Umbilical cord (tissue), 2 donors: ENCODE measurements around the gene ELAVL3. TPM values are rescaled to one million over a fixed set of nuclear protein-coding genes. Genes with fewer than 3 reads are reported as not detected.
"Not testable (repeated sequence)": the region's sequence is repeated elsewhere in the genome, so short reads cannot be mapped to it uniquely, and the experiment has no call there.

Experiments
- DNase-seq: peaks from one replicate; pipeline ENCODE4 v3.0.0-alpha.2; 2015; ENCODE audit warnings: low spot score
- total RNA-seq: library from RNA; depleted of rRNA; stranded (reverse); fragments of >200 nt; gene quantifications from one replicate; pipeline ENCODE4 v1.2.3, GENCODE V29; 2014; ENCODE audit warnings: low replicate concordance; ENCODE audit not compliant: insufficient read depth

The ELAVL3 gene
- total RNA-seq, 1 donor from 2014 or later, result 1.2 TPM

GRCh38 chr19:11435833-11436313 lies 45.0 kb downstream of the ELAVL3 start:
- DNase-seq, result no peak

DNA sequence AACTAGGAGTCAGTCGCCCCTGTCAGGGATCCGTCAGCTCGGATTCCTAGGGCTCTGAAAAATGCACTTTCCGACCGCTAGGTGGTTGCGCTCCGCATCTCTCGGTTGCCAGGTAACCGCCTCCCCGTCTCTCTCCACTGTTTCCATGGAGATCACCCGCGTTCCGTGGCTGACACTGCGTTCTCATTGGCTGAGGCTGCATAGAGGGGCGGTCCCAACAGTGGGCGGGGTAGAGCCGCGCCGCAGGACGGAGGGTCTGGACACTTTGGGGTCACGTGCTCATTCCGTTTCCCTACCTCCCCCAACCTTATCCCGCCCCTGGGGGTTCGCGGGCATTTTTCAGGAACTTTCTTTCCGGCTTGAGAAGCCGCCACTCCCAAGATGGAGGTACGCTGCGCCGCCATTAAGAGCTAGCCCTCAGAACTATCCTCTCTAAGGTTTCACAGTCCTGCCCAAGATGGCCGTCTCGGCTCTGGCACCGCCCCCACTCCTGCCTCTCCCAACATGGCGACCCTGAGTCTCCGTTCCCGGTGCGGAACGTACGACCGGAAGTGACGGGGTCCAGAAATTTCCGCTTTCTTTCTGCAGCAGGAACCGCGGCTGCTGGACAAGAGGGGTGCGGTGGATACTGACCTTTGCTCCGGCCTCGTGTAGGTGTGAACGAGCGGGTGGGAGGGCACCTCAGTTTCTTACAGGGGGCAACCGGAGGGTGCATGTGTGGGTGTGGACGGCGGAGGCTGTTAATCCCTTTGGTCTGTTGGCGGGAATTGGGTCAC lies 45.6 kb downstream of the ELAVL3 start, which contains the start of the genes ODAD3 and PRKCSH:
Gene ODAD3, minus strand, starts transcription at position 65 of the 776 bp plus-strand sequence. CDS start 105 bp downstream, outside the sequence.
Gene PRKCSH, plus strand, starts transcription at position 579 of the 776 bp plus-strand sequence. CDS start 483 bp downstream, outside the sequence.
- DNase-seq, result peak; percentile 100

DNA sequence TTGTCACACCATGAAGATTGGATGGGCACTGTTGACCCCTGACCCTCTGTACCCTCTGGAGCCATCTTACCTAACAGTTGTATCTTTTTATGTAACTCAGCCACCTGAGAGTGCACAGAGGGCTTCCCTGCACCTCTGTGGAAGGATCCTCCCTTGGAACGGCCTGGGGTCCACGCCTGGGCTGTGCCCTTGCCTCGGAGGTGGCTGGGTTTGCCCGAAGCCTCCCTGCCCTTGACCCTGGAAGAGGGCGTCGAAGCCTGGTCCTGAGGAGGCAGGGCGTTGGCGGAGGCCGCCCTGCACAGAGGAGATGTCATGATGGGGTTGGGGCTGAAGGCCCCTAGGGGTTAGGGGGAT lies 46.2 kb downstream of the ELAVL3 start:
- no peak for DNase-seq

DNA sequence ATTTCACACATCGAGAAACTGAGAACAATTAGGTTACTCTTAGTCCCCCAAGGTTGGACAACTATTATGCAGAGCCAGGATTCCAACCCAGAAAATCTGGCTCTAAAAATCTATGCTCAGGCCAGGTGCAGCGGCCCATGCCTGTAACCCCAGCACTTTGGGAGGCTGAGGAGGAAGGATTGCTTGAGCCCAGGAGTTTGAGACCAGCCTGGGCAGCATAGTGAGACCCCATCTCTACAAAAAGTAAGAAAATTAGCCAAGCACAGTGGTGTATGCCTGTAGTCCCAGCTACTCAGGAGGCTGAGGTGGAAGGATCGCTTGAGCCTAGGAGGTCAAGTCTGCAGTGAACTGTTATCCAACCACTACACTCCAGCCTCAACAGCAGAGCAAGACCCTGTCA lies 47.3 kb downstream of the ELAVL3 start:
- DNase-seq, result not testable (repeated sequence)

DNA sequence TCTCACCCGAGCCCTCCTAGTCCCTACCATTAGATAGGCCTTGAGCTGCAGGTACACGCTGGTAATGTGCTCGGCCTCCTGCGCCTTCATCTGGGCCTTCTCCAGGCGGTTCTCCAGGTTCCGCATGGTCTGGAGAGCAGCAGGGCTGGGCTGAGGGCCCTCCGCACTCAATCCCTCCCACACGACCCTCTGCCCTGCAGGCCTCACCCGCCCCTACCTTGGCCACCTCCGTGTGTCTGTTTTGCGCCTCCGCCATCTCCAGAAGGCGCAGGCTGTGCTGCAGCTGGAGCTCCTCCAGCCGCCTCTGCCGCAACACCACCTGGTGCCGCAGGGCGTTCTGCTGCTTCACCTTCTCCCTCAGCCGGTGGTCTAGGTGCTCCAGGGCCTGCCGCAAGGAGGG lies 54.2 kb downstream of the ELAVL3 start:
- DNase-seq, result no peak

GRCh38 chr19:11425719-11426457 lies 55.0 kb downstream of the ELAVL3 start:
- DNase-seq, result no peak

DNA sequence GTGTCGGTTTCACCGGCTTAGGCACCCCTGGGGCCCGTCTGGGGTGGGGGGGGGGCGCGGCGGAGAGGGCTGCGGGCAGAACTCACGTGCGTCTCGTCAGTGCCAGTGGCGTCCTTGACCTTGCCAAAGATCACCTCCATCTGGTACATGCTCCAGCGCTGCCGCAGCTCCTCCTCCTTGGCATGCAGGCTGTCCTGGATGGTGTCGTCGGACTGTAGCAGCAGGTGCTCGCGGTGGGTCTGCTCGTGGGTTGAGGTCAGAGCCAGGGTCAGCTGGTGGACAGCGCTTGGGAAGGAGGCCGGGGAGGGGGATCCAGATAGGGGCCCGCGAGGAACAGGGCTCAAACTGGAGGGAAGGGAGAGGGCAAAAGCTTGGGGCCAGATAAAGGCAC lies 57.1 kb downstream of the ELAVL3 start:
- no peak for DNase-seq

GRCh38 chr19:11423164-11423790 lies 57.6 kb downstream of the ELAVL3 start:
- no peak for DNase-seq

- DNase-seq, result peak; percentile 83
These were observed 58.4 kb downstream of the ELAVL3 start for GRCh38 chr19:11422163-11423065.

GRCh38 chr19:11421371-11422098 lies 59.3 kb downstream of the ELAVL3 start:
- peak; percentile 47 for DNase-seq

GRCh38 chr19:11420429-11421370 lies 60.1 kb downstream of the ELAVL3 start:
- peak; percentile 84 for DNase-seq

DNA sequence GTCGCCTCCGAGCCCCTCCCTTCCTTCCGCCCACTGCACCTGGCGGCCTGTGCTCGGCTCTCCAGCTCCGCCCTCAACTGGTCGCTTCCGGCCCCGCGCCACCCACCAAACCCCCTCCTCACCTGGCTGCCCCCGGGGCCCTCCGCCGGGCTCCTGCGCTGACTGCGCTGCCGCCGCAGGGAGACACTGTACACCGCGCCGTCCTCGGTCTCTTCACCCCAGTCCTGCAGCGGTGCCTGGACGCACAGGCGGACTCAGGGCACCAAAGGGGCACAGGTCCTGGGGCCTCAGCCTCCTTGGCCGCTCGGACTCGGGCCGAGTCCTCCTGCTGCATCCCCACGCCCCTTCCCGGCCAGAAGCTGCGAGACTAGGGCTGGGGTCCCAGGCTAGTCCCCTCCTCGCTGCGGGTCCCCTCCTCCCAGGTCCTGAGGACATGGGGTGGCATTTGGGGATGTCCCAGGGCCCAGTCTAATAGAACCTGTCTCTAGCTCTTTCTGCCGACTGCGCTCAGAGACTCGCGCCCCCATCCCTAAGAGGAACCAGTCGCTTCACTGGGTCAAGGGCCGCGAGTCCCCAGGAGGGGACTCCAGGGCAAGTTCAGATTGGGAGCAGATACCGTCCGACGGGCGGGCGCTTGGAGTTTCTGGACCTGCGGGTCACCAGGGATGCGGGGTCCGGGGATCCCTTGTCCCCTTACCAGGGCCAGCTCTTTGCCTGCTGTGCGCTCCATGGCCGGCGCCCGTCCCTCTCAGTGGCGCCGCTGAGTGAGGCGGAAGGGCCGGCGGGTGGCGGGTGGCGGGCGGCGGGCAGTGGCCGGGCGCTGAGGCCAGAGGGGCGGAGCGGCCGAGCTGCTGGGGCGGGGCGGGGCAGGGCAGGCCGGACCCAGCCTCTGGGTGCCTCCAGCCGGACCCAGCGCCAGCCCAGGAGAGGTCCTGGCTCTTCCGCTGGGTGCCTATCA lies 62.0 kb downstream of the ELAVL3 start, which contains the start of gene RGL3:
Gene RGL3, minus strand, starts transcription at position 766 of the 958 bp plus-strand sequence. Its CDS starts 36 bp downstream, at position 730.
- DNase-seq, result no peak

DNA sequence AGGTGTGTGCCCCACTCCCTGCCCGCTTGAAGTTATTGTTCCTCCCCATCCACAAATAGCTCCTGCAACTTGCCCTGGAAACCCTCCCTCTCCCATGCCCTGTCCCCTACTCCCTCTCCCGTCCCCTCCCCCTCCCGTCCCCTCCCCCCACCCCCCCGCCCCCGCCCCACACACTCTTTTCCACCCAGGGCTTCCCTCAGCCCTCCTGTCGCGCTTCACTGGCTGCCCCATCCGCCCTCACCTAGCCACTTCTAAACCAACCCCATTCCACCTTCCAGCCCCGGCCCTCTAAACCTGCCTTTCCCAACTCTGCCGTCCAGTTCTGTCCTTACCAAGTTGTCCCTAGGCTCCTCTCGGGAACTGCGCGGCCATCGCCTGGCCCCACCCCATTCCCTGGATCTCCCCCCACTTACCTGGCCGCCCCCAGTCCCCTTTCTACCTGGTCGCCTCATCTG lies 62.7 kb downstream of the ELAVL3 start:
- no peak for DNase-seq

DNA sequence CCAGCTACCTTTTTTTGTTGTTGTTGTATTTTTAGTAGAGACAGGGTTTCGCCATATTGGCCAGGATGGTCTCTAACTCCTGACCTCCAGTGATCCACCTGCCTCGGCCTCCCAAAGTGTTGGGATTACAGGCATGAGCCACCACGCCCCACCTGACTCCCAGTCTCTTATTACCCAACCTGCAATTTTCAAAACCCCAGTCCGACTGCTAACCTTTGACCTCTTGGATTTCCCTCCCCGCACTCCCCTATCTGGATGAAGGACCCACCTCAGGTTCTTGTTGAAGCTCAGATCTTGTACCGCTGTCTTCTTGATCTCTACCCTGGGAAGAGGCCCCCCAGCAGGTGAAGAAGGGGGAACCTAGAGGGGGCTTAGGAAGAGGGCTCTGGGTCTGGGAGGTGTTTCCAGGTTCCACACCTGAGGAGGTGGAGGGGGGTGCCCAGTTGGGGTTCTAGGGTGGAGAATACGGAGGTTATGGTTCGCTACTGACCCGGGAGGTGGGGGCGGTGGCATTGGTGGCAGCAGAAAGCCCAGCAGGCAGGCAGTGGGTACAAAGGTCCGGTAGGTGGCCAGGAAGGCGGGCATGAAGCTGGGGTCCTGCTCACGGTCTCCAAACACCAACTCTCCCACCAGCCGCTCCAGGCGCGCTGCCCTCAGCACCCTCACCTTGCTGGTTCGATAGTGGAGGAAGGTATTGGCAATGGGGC lies 64.3 kb downstream of the ELAVL3 start:
- no peak for DNase-seq

- no peak for DNase-seq
These were observed 66.3 kb downstream of the ELAVL3 start for GRCh38 chr19:11414544-11414943.

DNA sequence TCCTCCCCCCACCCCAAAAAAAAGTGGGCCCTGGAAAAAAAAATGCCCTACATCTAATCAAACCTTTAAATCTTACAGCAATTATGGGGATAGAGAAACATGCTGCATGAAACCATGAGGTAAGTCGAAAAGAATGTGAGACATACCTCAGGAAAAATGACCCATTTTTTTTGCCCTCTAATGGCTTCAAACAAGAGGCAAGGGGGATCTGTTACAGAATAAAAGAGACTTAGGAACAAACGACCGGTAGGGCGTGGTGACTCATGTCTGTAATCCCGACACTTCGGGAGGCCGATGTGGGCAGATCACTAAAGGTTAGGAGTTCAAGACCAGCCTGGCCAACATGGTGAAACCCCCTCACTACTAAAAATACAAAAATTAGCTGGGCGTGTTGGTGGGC lies 70.2 kb downstream of the ELAVL3 start:
- no peak for DNase-seq

DNA sequence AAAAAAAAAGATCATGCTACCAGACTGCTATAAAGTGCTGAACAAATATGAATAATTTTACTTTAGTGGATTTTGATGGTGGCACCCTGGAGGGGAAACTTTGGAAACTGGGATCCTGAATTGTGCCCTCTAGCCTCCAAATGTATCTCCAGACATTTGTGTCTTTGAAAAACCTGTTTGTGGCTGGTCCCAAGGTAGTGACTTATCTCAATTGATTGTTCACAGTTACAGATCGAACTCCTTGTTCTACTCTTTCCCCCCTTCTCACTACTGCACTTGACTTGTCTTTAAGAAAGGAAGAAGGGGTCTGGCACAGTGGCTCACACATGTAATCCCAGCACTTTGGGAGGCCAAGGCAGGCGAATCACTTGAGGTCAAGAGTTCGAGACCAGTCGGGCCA lies 72.3 kb downstream of the ELAVL3 start:
- DNase-seq, result no peak
